NCI-H446 (cell line): Measurements from ENCODE around the gene CNTN3.

Experiments
- DNase-seq, 2 experiments: peaks; one replicate each; lab custom pipeline; 2025; lab: John Stamatoyannopoulos, UW

The CNTN3 gene

DNA sequence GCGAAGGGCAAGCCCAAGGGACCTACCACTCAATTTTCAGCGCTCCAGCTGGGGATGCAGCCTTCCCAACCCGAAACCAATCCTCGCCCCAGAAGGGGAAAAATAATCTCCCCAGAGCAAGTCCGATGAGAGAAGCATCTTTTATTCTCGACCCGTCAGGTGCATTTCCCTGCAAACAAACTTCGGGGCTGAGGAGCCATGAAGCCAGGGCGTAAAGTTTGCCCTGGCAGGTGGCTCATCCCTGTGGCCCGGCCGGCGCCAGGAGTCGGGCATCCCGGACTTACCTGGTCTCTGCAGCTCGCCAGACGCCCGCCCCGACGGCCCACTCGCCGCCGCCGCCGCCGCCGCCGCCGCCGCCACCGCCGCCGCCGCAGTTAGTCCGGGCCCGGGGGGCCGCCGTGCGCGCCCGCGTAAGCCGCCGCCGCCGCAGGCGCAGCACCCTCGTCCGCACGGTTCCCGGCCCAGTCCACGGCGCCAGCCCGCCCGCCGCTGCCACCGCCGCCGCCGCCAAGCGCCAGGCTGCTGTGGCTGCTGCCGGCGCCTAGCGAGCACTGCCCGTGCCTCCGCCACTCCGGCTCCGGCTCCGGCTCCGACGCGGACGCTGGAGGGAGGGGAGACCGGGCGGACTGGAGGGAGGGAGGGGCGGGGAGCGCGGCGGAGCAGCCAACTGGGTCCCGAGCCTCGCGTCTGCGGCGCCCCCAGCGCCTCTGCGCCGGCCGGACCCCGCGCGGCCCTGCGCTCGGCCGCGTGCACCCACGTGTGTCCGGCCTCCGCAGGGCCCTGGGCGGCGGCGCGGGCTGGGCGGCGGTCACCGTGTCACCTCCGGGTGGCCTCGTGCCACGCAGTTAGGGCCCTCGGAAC is at the start of gene CNTN3:
Gene CNTN3 (minus strand): TSS at position 553 of the 861 bp plus-strand sequence. CDS start 93,547 bp downstream, outside the sequence.
- peak in 1 of 2 experiments; percentile 22 for DNase-seq

DNA sequence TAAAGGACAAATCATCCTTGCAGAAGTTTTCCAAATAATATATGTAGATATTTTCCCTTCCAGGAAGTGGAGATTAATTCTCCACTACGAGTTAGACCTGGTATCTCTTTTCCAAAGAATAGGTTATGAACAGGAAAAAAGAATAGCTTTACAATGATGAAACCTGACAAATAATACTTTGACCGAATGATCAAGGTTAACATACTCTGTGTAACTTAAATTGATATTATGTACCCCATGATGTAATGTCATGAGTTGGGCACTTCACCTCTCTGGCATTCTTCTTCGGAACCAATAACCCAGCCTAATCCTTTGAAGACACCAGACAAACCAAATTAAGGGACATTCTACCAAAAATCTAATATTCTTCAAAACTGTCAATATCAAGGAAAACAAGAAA is 48.7 kb upstream of the CNTN3 start:
- no peak for DNase-seq

DNA sequence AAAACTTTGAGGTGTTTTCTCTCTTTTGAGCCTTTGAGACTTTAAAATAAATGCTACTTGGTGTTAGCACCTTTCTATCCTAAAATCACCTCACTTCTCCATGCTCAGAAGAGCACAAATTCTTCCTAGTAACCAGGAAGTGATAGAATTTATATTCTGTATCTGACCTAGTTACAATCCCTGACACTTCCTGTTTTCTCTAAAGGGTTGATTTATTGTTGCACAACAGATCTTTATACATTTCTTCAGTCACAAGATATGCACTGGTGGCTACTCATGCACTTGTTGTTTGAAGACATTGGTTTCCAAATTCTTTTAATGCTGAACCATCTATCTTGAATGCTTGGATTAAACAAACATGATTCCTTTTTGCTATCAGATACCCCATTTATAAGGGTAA is 47.2 kb upstream of the CNTN3 start:
- no peak for DNase-seq

DNA sequence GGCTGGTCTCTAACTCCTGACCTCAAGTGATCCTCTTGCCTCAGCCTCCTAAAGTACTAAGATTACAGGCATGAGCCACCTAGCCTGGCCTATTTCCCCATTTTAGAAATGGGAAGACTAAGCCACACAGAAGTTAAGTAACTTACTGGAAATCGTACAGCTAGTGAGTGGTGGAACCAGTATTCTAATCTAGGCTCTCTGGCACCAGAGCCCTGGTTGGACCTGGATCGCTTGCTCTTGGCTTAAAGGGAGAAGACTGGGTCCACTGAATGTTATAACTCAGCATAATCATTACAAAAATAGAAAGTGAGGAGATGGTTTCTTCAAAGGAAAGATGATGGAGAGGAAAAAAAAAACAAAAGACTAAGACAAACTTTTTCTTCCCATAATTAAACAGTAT is 37.4 kb upstream of the CNTN3 start:
- DNase-seq: no peak

DNA sequence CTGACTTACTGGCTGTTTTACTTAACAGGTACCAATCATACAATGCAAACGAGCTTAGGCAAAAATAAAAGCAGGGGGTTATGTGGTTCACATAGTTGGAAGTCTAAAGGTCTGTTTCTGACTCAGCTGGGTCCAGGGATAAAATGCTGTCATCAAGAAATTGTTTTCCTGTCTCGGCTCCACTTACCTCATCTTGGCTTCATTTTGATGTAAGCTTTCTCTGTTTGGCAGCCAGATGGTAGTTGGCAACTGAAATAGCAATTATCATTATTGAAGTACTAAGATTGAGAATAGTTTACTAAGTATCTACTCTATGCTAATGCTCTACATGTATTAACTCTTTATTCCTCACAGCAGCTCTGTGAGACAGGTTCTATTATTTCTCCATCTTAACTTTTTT is 36.8 kb upstream of the CNTN3 start:
- peak; percentile 57 to 68 for DNase-seq

DNA sequence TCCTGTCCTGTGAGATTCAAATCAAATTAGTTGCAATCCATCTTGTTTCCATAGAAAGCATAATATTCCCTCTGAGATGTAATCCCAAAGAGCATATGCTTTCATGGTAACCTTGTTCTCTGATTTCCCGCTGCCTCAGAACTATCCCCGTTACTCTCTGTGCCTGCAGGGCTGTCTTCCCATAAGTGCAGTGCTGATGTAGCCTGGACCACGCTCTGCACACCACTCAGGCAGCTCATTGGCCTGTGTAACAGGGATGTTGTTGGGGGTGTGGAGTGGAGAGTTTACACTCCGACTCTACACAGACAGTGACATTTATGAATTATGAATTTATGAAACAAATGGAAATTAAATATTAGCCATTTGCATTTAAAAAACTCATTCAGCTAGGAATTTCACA is 33.6 kb upstream of the CNTN3 start:
- DNase-seq: no peak

DNA sequence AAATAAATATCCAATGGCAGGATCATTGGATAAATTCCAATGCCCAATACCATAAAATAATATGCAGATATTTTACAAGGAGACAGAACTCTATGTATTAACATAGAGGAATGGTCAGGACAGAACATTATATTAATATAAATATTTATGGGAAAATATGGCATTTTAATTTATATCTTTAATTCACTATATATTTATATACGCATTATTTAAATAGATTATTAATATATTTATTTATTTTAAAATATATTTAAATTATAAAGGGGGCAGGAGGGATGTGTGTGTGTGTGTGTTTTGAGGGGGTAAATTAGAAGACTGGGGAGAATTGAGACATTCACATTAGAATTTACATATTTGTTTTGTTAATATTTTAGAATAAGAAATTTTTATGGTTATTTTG is 31.6 kb upstream of the CNTN3 start:
- DNase-seq: no peak

DNA sequence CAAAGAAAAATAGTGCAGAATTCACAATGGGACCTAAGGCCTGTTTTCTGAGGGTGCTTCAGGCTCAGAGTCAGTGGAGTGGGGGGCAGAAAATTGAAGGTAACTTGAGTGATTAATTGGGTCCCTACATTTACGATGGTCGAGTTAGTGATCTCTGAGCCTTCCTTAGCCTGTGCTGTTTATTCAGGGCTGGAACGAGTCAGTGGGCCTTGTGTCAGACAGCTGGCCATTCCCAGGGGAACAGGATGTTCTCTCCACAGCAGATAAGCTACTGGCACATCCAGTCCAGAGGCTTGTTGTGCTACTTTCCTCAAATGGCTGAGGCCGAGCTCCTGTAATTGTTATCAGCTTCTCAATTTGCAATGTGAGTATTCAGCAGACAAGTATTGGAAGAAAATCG is 29.2 kb upstream of the CNTN3 start:
- DNase-seq: peak in 1 of 2 experiments; percentile 21

DNA sequence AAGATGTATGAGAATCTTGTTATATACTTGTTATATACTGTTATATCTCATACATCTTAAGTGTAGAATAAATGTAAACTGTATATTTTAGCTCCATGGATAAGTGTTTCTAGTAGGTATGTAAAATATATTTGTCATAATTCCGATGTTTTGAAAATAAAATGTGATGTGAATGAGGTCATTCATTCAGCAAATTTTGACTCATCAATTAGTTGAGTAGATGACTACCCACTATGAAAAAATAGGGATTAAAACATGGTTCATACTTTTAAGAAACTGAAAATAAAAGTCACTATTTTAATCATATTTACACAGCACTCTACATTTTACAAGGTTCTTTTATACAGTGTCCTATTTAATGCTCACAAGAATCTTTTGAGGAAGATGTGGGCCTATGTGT is 28.4 kb upstream of the CNTN3 start:
- no peak for DNase-seq

DNA sequence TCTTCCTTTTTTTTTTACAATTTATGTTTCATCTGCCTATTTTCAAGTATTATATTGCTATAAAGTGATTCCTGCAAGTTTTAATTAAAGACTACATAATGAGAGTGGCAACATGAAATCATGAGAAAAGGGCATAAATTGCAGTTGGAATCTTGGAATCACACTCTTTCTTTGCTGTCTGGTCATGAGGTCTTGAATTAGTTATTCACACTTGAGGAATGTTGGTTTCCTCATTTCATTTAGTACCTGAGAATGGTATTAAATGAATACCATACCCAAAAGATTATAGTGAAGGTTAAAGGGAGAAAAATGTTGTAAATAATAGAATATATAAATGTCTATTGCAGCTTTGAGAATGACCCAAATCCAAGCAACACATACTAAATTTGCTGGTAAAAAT is 25.8 kb upstream of the CNTN3 start:
- DNase-seq: no peak

DNA sequence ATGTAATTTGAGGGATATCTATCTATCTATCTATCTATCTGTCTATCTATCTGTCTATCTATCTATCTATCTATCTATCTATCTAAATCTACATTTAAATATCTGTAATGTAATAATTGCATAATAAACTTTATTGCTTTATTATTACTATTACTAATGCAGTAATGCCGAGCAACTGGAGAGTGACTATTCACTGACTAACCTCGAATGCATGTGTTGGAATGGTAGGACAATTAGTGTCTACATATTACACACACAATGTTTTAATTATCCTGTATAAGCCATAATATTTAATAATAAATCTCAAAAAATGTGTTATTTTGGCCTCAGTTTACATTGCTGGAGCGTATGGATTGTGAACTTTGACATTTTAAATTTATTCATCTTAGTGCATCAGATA is 25.2 kb upstream of the CNTN3 start:
- DNase-seq: no peak

DNA sequence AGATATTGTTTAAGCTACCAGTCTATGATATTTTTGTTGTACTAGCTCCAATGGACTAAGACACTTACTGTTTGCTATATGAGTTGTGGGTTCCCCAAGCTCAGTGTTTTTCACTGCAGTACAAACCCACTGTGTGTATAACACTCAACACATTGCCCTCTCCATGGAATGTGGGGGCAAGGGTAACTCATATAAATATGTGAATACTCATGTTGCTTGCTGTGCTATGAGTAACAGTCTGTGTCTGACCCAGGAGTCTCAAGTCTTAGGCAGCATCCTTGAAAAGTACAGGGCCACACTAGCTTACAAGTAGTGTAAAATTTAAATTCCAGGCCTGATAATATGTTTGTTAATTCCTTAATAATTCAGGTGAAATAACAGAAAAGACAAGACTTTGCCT is 22.5 kb upstream of the CNTN3 start:
- DNase-seq: no peak

DNA sequence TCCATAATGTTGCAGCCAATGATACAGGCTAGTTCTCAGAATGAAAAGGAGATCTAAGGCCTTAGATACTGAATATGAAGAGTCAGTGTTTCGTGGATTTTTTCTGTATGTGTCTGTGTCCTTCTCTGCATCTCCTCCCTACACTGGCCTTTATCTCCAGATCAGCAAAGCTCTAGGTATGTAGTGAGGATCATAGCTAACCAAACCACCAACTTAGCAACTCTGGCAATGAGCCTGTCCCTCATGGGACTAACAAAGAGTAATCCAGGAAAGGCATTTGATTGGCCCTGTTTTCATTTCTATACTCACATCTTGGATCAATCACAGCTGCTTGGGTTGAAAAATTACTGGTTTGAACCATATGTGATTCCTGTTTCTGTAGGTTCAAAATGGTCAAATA is 18.6 kb upstream of the CNTN3 start:
- no peak for DNase-seq

DNA sequence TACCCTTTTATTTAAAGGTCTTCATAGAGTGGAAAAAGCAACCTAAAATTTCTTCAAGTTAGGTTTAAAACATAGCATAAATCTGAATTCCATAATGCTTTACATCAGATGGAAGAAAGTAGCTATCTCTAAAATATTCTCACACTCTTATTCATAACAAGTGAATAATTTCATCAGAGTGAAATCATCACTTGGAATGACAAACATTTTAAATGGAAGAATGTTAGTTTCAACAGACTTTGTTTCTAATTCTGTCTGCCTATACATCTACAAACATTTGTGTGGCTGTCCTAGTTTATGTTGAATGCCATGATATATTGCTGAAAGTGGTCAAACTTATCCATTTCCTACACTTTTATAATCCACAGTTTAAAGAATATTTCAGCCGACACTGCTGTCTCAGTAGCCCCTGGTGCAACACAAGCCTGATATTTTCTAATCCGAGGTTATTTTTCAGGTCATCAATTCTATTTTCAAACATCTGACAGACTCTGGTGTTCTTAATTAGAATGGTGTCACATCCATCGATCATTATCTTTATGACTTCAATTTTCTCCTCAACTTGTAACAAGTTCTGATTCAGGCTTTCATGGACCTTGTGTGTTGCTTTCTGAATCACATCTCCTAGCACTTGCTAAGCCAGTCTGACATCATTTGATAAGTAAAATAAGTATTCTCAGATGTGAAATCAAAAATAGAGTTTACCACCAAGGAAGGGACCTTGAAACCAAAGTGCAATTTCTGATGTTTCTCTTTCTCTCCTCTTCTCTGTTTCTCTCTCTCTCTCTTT is 17.1 kb upstream of the CNTN3 start:
- DNase-seq: no peak

DNA sequence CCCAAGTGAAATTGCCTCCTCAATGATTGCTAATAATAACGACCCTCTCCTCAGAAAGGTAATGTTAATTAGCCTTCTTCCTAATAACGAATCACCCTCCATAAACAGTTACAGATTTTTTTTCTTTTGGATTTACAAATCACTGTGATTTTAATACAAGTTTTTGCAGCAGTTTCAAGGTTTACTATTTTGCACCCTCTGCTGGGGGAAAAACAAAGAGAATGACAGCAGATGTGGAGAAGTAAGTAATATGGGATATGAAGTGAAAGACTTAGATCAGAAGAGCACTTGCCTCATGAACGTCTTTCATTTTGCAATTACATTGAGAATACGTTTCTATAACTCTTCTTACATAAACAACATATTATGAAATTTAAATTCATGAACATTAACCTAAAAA is 16.1 kb upstream of the CNTN3 start:
- peak in 1 of 2 experiments; percentile 11 for DNase-seq

DNA sequence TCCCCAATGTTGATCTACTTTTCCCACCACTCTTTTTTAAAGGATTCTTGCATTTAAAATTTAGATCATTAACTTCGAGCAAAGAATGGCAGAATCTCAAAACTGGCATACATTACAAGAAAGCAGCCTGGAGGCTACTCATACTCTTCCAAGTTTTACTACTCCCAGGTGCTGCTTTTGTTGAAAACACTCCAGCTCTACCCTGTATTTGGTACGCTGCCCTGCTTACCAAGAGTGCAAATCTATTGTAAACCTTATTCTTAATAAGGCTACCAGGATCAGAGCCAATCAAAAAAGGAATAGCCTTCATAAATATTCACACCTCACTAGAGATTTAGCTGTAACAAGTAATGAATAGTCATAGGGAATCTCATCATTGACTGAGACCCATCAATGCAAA is 11.6 kb upstream of the CNTN3 start:
- DNase-seq: peak in 1 of 2 experiments; percentile 13

DNA sequence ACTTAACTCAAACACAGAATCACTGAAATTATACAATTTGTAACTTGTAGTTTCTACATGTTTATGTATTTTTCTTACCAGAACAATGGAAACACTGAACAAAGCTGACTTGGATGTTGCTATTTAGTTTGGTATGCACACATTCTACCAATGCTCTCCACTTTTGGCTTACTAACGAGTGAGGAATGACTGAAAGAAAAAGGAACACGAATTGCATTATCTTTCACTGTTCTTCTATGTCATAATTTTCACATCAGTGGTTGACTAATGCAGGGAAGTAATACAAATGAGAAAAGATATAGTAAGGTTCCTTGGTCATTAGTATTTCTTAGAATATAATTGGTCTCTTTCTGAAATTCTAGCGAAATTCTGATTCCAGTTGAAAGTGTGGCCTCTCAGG is 9.8 kb upstream of the CNTN3 start:
- DNase-seq: no peak

DNA sequence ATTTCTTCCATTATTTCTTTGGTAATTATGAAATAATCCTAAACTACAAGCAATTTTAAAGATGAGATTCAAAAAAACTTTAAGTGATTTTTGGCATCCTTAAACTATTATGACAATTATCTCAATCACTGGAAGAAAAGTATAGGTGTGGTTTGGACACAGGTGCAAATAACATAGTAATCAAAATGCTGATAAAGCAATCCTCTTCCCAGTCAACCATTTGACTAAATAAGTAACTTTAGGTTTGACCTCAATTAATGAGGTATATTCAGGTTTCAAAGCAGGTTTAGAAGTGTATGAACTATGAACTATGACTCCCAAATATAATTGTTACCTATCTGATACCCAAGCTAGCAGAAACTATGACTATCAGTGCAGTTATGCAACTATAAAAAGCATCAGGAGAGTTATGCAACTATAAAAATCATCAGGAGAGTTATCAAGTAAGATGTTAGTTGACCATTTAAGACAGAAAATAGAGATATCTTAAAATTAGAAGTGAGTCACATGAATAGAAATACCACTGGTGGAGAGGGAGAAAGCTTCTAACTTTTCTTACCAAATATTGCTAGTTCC is 8.9 kb upstream of the CNTN3 start:
- DNase-seq: no peak

DNA sequence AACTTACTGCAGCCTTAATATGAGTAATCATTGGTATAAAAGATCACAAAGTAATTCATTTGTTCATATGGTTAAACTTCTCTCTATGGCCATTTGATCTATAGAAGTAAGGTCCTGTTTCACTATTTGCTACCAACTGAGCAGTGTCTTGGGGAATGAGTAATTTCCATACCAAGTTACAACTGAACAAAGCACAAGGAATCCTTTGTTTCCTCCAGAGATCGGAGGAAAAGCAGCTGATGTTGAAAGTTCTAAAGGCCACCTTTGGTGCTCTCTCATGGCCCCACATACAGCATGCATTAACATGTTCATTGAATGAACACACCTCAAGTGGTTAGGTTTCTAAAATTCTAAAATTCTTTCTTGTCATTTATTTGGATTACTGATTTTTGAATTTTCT is 7.1 kb upstream of the CNTN3 start:
- no peak for DNase-seq

DNA sequence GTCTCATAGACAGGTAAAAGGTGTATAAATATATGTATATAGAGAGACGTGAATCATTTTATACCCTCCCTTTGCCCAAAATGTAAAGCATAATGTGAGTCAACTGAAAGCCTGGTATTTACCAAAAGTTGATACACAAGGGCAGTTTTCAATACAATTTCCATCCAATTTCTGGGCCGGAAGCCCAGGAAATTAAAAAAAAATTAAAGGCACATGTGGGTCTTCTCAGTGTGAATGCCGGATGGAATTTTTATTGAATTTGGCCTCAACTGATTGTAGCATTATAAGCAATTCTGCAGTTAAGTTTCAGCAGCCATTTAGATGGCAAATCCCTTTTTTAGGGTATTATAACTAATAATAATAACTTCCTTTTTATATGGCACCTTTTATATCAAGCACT is 3.3 kb upstream of the CNTN3 start:
- peak; percentile 59 to 74 for DNase-seq

DNA sequence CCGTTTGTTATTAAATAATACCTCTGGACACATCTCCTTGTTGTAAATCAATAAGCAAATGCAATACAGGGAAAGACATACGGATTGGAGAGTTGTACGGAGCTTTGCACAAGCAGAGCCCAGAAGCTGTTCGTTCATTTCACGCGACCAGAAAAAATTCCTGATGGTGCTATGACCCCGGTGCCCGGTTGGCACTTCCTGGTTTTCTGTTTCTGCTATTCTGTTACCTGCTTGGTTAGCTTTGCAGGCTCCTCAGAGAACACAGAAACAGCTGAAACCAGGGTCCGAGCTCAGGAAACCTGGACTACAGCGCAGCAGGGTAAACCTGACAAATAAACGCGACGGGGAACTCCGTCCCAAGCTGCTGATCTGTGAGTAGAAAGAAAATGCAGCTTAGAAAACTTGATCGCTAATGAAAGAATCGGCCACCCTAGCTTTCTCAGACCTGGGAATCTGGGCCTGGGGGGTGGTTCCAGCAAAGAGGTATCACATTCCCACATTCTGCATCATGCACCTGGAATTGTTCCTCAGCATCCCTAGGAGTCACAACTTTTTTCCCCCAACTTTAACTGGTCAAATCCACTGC is 845 bp downstream of the CNTN3 start:
- no peak for DNase-seq

DNA sequence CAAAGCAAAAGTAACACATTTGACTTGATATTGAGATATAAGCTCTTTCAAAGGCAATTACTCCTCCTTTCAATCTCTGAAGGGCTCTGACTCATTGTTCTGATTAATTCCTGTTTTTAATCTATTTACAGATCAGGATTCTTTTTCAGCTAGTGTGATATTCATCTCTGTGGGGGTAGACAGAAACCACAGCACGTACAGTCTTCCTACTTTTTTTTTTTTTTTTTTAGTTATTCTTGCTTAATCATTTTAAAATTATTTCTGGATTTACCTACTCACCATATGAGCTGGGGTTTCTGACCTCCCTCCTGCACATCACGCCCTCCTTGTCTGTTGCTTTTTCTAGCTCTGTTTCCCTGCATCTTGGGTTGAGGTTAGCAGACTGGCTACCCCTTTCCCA is 1.4 kb downstream of the CNTN3 start:
- no peak for DNase-seq

DNA sequence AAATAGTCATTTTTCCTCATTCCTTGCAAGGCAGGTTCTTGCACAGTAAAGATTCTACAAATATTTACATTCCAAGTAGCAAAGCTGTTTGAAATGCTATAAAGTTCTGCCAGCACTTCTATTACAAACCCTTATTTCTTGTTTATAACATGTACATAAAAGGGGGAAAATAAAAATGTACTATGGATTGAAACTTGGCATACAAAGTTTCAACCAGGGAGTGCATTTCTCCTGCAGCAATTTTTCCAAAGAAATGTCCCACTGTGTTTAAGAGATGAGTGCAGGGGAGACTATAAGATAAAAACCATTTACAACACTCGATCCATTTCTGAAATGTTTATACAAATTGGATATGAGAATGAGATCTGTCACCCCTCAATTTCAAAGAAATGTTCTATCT is 3.3 kb downstream of the CNTN3 start:
- no peak for DNase-seq
